ENCODE data around the gene KDF1.

DNA sequence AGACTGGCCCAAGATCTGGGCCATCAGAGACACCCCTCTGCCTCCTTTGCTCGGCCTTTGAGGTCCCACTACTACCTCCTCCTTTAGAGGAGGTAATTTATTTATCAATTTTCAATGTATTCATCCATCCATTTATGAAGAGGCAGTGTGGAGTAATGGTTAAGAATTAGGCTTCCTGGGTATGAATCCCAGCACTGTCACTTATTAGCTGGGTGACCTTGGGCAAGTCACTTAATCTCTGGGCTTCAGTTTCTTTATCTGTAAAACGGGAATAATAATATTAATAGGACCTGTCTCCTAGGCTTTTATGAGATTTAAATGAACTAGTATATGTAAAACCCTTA, 48.1 kb downstream of the KDF1 start:
- TF ChIP-seq, protein P1, sequence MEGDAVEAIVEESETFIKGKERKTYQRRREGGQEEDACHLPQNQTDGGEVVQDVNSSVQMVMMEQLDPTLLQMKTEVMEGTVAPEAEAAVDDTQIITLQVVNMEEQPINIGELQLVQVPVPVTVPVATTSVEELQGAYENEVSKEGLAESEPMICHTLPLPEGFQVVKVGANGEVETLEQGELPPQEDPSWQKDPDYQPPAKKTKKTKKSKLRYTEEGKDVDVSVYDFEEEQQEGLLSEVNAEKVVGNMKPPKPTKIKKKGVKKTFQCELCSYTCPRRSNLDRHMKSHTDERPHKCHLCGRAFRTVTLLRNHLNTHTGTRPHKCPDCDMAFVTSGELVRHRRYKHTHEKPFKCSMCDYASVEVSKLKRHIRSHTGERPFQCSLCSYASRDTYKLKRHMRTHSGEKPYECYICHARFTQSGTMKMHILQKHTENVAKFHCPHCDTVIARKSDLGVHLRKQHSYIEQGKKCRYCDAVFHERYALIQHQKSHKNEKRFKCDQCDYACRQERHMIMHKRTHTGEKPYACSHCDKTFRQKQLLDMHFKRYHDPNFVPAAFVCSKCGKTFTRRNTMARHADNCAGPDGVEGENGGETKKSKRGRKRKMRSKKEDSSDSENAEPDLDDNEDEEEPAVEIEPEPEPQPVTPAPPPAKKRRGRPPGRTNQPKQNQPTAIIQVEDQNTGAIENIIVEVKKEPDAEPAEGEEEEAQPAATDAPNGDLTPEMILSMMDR (IDR thresholded peaks at IDR 0.05; ENCODE audit: low read depth, low read length): no peak
- TF ChIP-seq EZH2phosphoT487 (IDR thresholded peaks at IDR 0.05; ENCODE audit: low read depth): no peak
